Thoracic aorta (tissue), 2 donors: ENCODE measurements around the gene MICALL1. TPM values are rescaled to one million over a fixed set of nuclear protein-coding genes. Genes with fewer than 3 reads are reported as not detected.

Source experiments
- ATAC-seq: fragments of 150-250 bp; one replicate; pipeline ENCODE4 v1.8.0; 2017; ENCODE audit warnings: low read depth; ENCODE audit not compliant: insufficient number of reproducible peaks, low FRiP score
- DNase-seq: peaks from one replicate; pipeline ENCODE4 v3.0.0-alpha.2; 2020; ENCODE audit warnings: low spot score
- H3K27ac ChIP-seq, 2 donors: fragments of 200-600 bp; sonication (generic); 1 replicate in 1 of 2; 2 replicates in 1 of 2; pipeline ENCODE4 v1.5.1; 2016; ENCODE audit warnings: mild to moderate bottlenecking in 2 of 2, moderate library complexity in 2 of 2
- H3K27me3 ChIP-seq: fragments of 200-600 bp; sonication (generic); replicated peaks from 2 replicates; pipeline ENCODE4 v1.6.0; 2016; ENCODE audit warnings: mild to moderate bottlenecking; ENCODE audit not compliant: insufficient read depth
- H3K36me3 ChIP-seq: fragments of 200-600 bp; sonication (generic); one replicate; pipeline ENCODE4 v1.5.1; 2016
- H3K4me1 ChIP-seq, 2 donors: fragments of 200-600 bp; sonication (generic); 1 replicate in 1 of 2; 2 replicates in 1 of 2; pipeline versions ENCODE4 v1.5.1 to v1.6.0; 2016; ENCODE audit warnings: low read depth in 2 of 2, mild to moderate bottlenecking in 1 of 2; ENCODE audit not compliant: control insufficient read depth in 1 of 2
- H3K4me3 ChIP-seq: fragments of 200-600 bp; sonication (generic); 2 replicates; pipeline ENCODE4 v1.5.1; 2016; ENCODE audit warnings: mild to moderate bottlenecking
- H3K9me3 ChIP-seq: fragments of 200-600 bp; sonication (generic); 2 replicates; pipeline ENCODE4 v1.5.1; 2016
- CTCF ChIP-seq: fragments of 200-600 bp; sonication (generic); IDR thresholded peaks from one replicate; pipeline ENCODE4 v1.5.1; 2019; ENCODE audit warnings: antibody characterized with exemption
- total RNA-seq, 2 donors: library from RNA; depleted of rRNA; stranded (reverse); fragments of >200 nt; gene quantifications; one replicate each; pipeline versions ENCODE4 v1.1.0 to v1.2.3, GENCODE V29; 2016

The MICALL1 gene
- total RNA-seq, 2 donors from 2014 or later = 16.8 to 49.3 TPM

GRCh38 chr22:37922191-37922590 lies 16.1 kb downstream of the MICALL1 start:
- ATAC-seq (no peak), DNase-seq (no peak)
- Histone ChIP-seq H3K36me3 (peaks cover 67% of the 10 kb centered on the region), H3K4me3 (no peak overlapping the region), H3K27ac (no peak overlapping the region), H3K27me3 (no peaks in the 10 kb centered on the region), H3K4me1 (no peaks in the 10 kb centered on the region), H3K9me3 (no peaks in the 10 kb centered on the region)
- TF ChIP-seq CTCF = no peak

- H3K4me1 ChIP-seq = no peaks in the 10 kb centered on the region
- H3K36me3 ChIP-seq = peaks cover 59% of the 10 kb centered on the region
- no peak for TF ChIP-seq CTCF
- no peak overlapping the region for H3K27ac ChIP-seq
- H3K9me3 ChIP-seq = no peaks in the 10 kb centered on the region
- H3K27me3 ChIP-seq = no peaks in the 10 kb centered on the region
- no peak overlapping the region for H3K4me3 ChIP-seq
- ATAC-seq = no peak
- DNase-seq = no peak
Observed at GRCh38 chr22:37923927-37924326, 17.8 kb downstream of the MICALL1 start.

- TF ChIP-seq CTCF = no peak
- no peaks in the 10 kb centered on the region for H3K4me1 ChIP-seq
Observed at GRCh38 chr22:37924386-37925065, 18.4 kb downstream of the MICALL1 start.

GRCh38 chr22:37925330-37925729 lies 19.2 kb downstream of the MICALL1 start:
- no peaks in the 10 kb centered on the region for H3K9me3 ChIP-seq
- H3K36me3 ChIP-seq = peaks cover 48% of the 10 kb centered on the region
- TF ChIP-seq CTCF = no peak
- H3K4me3 ChIP-seq = no peak overlapping the region
- H3K27me3 ChIP-seq = no peaks in the 10 kb centered on the region
- H3K27ac ChIP-seq = no peak overlapping the region
- H3K4me1 ChIP-seq = no peaks in the 10 kb centered on the region
- DNase-seq (no peak), ATAC-seq (no peak)

More at GRCh38 chr22:37924386-37925065, 18.4 kb downstream of the MICALL1 start:
- DNase-seq (no peak), ATAC-seq (no peak)
- Histone ChIP-seq H3K36me3 (peaks cover 55% of the 10 kb centered on the region), H3K9me3 (no peaks in the 10 kb centered on the region), H3K27me3 (no peaks in the 10 kb centered on the region), H3K4me3 (no peak overlapping the region), H3K27ac (no peak overlapping the region)

GRCh38 chr22:37925767-37926166 lies 19.7 kb downstream of the MICALL1 start:
- Histone ChIP-seq H3K9me3 (no peaks in the 10 kb centered on the region), H3K27ac (no peak overlapping the region), H3K36me3 (peaks cover 48% of the 10 kb centered on the region), H3K27me3 (no peaks in the 10 kb centered on the region), H3K4me3 (no peak overlapping the region), H3K4me1 (no peaks in the 10 kb centered on the region)
- DNase-seq (no peak), ATAC-seq (no peak)
- TF ChIP-seq CTCF = no peak
